Activated naive CD8-positive, alpha-beta T cell treated with anti-CD3 and anti-CD28 coated beads, Interleukin-2, amount 50 U/mL, for 16 hours (primary cell): Measurements from ENCODE around the gene ZNF735.
"Not testable (repeated sequence)": the region's sequence is repeated elsewhere in the genome, so short reads cannot be mapped to it uniquely, and the experiment has no call there.

Experiments used
- DNase-seq: peaks from one replicate; pipeline ENCODE4 v3.0.0-alpha.2; 2020; ENCODE audit warnings: low read depth, low spot score

Gene ZNF735

GRCh38 chr7:64206903-64207302 is at the start of gene ZNF735:
Gene ZNF735, plus strand, starts transcription at chr7:64207203. Its CDS starts 0 bp downstream, at chr7:64207203.
- no peak for DNase-seq

- not testable (repeated sequence) for DNase-seq
Observed at GRCh38 chr7:64170974-64171373, 36.0 kb upstream of the ZNF735 start.

- DNase-seq: no peak
Observed at GRCh38 chr7:64174328-64174727, 32.7 kb upstream of the ZNF735 start.

GRCh38 chr7:64174941-64175340 is 32.1 kb upstream of the ZNF735 start:
- no peak for DNase-seq

GRCh38 chr7:64180989-64181388 is 26.0 kb upstream of the ZNF735 start:
- DNase-seq: no peak

- DNase-seq: no peak
Observed at GRCh38 chr7:64181586-64181985, 25.4 kb upstream of the ZNF735 start.

- no peak for DNase-seq
Observed at GRCh38 chr7:64182036-64182790, 24.8 kb upstream of the ZNF735 start.

- DNase-seq: no peak
Observed at GRCh38 chr7:64183126-64183742, 23.8 kb upstream of the ZNF735 start.

GRCh38 chr7:64183827-64184372 is 23.1 kb upstream of the ZNF735 start:
- DNase-seq: no peak

- no peak for DNase-seq
Observed at GRCh38 chr7:64184376-64184775, 22.6 kb upstream of the ZNF735 start.

- DNase-seq: no peak
Observed at GRCh38 chr7:64187408-64187807, 19.6 kb upstream of the ZNF735 start.

GRCh38 chr7:64192148-64192704 is 14.8 kb upstream of the ZNF735 start:
- DNase-seq: no peak

- no peak for DNase-seq
Observed at GRCh38 chr7:64192775-64193174, 14.2 kb upstream of the ZNF735 start.

GRCh38 chr7:64219710-64220298 is 12.8 kb downstream of the ZNF735 start:
- not testable (repeated sequence) for DNase-seq

- DNase-seq: no peak
Observed at GRCh38 chr7:64223366-64223765, 16.4 kb downstream of the ZNF735 start.

- not testable (repeated sequence) for DNase-seq
Observed at GRCh38 chr7:64228174-64228573, 21.2 kb downstream of the ZNF735 start, which contains the start of gene ZNF679. Gene ZNF679, plus strand, starts transcription at chr7:64228474. Its CDS starts 20,644 bp downstream, at chr7:64249118.

- no peak for DNase-seq
Observed at GRCh38 chr7:64266341-64266919, 59.4 kb downstream of the ZNF735 start.
